ENCODE data around the gene KRTAP5-4.
"Not testable (repeated sequence)": the region's sequence is repeated elsewhere in the genome, so short reads cannot be mapped to it uniquely, and the experiment has no call there.

The KRTAP5-4 gene

DNA sequence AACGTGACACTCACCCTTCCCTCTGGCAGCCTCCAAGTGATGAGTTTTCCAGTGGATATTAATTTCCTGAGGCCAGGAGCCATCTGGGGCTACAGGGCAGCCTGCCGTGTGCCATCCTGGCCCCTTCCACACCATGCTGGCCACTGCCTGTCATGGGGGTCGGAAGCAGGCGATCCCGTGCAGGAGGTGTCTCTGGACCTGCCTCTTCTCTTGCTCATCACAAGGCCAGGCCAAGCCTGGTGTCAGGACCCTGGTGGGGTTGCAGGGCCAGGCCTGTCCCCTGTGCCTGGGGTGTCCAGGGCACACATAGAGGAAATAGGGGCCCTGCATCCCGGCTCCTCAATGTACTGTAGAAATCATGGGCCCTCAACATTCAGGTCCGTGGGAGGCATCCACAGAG, 17.2 kb downstream of the KRTAP5-4 start:
- H3K4me1 ChIP-seq (ENCODE audit: control insufficient read depth, insufficient read depth, low read length), result no peaks in the 10 kb centered on the region
- no peaks in the 10 kb centered on the region for H3K9me3 ChIP-seq (ENCODE audit: control insufficient read depth, low read length)
- no peak overlapping the region for H3K9ac ChIP-seq (ENCODE audit: low read length)
- H3K27me3 ChIP-seq (ENCODE audit: control insufficient read depth, insufficient read depth, low read length), result peaks cover 20% of the 10 kb centered on the region
- no peak overlapping the region for H3K4me3 ChIP-seq (ENCODE audit: low read length)
- no peaks in the 10 kb centered on the region for H3K36me3 ChIP-seq (ENCODE audit: control insufficient read depth, insufficient read depth, low read length)

DNA sequence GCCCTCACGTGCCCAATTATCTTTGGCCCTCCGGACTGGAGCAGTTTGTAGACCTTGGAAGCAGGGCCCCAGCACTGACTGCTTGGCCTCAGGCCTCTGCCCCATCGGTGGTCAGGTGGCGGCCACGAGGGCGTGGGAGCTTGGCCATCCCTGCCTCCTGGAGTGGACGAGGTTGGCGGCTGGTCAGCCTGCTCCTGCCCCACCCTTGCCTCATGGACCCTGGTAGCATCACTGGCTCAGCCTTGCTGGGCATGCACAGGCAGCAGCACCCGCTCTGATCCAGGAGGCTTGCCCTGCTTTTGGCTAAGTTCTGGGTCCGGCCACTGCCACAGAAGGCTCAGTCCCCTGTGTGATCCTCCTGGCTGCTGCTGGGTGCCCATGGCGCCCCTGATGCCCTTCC, 17.8 kb downstream of the KRTAP5-4 start:
- Histone ChIP-seq H3K27me3 (ENCODE audit: control insufficient read depth, insufficient read depth, low read length) (peaks cover 20% of the 10 kb centered on the region), H3K4me3 (ENCODE audit: low read length) (no peak overlapping the region), H3K9me3 (ENCODE audit: control insufficient read depth, low read length) (no peaks in the 10 kb centered on the region), H3K4me1 (ENCODE audit: control insufficient read depth, insufficient read depth, low read length) (no peaks in the 10 kb centered on the region), H3K36me3 (ENCODE audit: control insufficient read depth, insufficient read depth, low read length) (no peaks in the 10 kb centered on the region), H3K9ac (ENCODE audit: low read length) (no peak overlapping the region)

DNA sequence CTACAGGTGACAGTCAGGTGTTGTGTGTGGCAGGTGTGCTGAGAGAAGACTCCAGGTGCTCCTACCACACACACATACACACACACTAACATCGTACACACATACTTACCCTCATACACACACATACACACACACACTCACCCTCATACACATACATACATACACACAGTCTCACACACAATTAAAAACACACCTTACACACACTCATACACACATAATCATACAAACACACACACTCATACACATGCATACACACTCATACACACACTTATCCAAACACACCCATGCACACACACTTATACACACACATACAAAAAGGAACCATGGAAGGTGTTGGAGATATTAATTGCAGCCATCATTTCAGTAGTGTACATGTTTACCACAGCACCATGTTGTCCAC, 18.3 kb downstream of the KRTAP5-4 start:
- peaks cover 20% of the 10 kb centered on the region for H3K27me3 ChIP-seq (ENCODE audit: control insufficient read depth, insufficient read depth, low read length)
- H3K9ac ChIP-seq (ENCODE audit: low read length), result no peak overlapping the region
- no peak overlapping the region for H3K4me3 ChIP-seq (ENCODE audit: low read length)
- H3K36me3 ChIP-seq (ENCODE audit: control insufficient read depth, insufficient read depth, low read length), result no peaks in the 10 kb centered on the region
- H3K4me1 ChIP-seq (ENCODE audit: control insufficient read depth, insufficient read depth, low read length), result no peaks in the 10 kb centered on the region
- H3K9me3 ChIP-seq (ENCODE audit: control insufficient read depth, low read length), result no peaks in the 10 kb centered on the region

GRCh38 chr11:1601663-1602062, 20.3 kb downstream of the KRTAP5-4 start:
- H3K27me3 ChIP-seq (ENCODE audit: control insufficient read depth, insufficient read depth, low read length), result peaks cover 13% of the 10 kb centered on the region
- H3K9ac ChIP-seq (ENCODE audit: low read length); H3K36me3 ChIP-seq (ENCODE audit: control insufficient read depth, insufficient read depth, low read length); H3K4me1 ChIP-seq (ENCODE audit: control insufficient read depth, insufficient read depth, low read length); H3K4me3 ChIP-seq (ENCODE audit: low read length); H3K9me3 ChIP-seq (ENCODE audit: control insufficient read depth, low read length): not testable (repeated sequence)

- Histone ChIP-seq H3K9me3 (ENCODE audit: control insufficient read depth, low read length) (no peaks in the 10 kb centered on the region), H3K4me1 (ENCODE audit: control insufficient read depth, insufficient read depth, low read length) (no peaks in the 10 kb centered on the region), H3K4me3 (ENCODE audit: low read length) (no peak overlapping the region), H3K9ac (ENCODE audit: low read length) (no peak overlapping the region), H3K36me3 (ENCODE audit: control insufficient read depth, insufficient read depth, low read length) (no peaks in the 10 kb centered on the region), H3K27me3 (ENCODE audit: control insufficient read depth, insufficient read depth, low read length) (peaks cover 12% of the 10 kb centered on the region)
Observed at GRCh38 chr11:1600626-1601025, 21.3 kb downstream of the KRTAP5-4 start.

DNA sequence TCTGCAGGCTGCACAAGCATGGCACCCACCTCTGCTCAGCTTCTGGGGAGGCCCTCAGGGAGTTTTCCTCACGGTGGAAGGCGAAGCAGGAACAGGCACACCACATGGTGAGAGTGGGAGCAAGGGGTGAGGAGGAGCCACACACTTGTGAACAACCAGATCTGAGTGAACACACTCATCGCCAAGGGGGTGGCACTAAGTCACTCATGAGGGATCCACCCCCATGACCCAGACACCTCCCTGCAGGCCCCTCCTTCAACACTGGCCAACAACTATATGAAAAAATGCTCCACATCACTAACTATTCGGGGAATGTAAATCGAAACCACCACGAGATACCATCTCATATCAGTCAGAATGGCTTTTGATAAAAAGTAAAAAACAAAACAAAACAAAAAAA, 23.1 kb downstream of the KRTAP5-4 start:
- H3K36me3 ChIP-seq (ENCODE audit: control insufficient read depth, insufficient read depth, low read length), result no peaks in the 10 kb centered on the region
- H3K27me3 ChIP-seq (ENCODE audit: control insufficient read depth, insufficient read depth, low read length), result peaks cover 6% of the 10 kb centered on the region
- no peaks in the 10 kb centered on the region for H3K9me3 ChIP-seq (ENCODE audit: control insufficient read depth, low read length)
- no peak overlapping the region for H3K9ac ChIP-seq (ENCODE audit: low read length)
- H3K4me3 ChIP-seq (ENCODE audit: low read length), result no peak overlapping the region
- no peaks in the 10 kb centered on the region for H3K4me1 ChIP-seq (ENCODE audit: control insufficient read depth, insufficient read depth, low read length)

DNA sequence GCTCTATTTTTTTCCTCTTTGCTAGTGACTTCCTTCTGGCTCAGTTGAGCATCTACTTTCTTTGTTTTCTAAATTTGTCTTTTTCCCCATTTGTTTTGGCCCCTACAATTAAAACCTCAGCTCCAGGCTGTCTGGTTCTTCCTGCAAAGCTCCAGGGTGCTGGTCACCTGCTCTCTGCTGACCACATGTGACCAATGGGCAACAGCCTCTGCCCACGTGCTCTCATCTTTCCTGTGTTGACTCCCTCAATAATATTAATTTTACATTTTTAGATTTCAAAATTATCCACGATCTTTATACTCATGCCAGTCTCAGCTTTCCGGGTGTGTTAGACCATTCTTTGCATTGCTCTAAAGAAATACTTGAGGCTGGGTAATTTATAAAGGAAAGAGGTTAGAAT, 23.5 kb downstream of the KRTAP5-4 start:
- not testable (repeated sequence) for H3K9me3 ChIP-seq (ENCODE audit: control insufficient read depth, low read length); H3K27me3 ChIP-seq (ENCODE audit: control insufficient read depth, insufficient read depth, low read length); H3K36me3 ChIP-seq (ENCODE audit: control insufficient read depth, insufficient read depth, low read length); H3K9ac ChIP-seq (ENCODE audit: low read length); H3K4me3 ChIP-seq (ENCODE audit: low read length); H3K4me1 ChIP-seq (ENCODE audit: control insufficient read depth, insufficient read depth, low read length)

DNA sequence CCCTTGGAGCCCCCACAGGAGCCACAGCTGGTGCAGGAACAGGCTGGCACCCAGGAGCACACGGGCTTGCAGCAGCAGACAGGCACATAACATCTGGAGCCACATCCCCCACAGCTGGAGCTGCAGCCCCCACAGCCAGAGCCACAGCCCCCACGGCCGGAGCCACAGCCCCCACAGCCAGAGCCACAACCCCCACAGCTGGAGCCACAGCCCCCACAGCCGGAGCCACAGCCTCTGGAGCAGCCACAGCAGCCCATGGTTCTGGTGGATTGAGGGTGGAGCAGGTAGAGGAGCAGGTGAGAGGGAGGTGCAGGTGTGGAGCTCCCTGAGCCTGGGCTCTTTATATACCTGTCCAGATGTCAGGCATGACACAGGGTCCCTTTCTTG, 24.0 kb downstream of the KRTAP5-4 start, which contains the start of gene KRTAP5-2:
Gene KRTAP5-2 (minus strand): TSS at position 301 of the 387 bp plus-strand sequence. CDS start 44 bp downstream, at position 257.
- Histone ChIP-seq H3K27me3 (ENCODE audit: control insufficient read depth, insufficient read depth, low read length) (peaks cover 11% of the 10 kb centered on the region), H3K4me3 (ENCODE audit: low read length) (no peak within 1 kb of the TSS), H3K36me3 (ENCODE audit: control insufficient read depth, insufficient read depth, low read length) (no peaks in the 10 kb centered on the region), H3K9me3 (ENCODE audit: control insufficient read depth, low read length) (no peaks in the 10 kb centered on the region), H3K4me1 (ENCODE audit: control insufficient read depth, insufficient read depth, low read length) (no peaks in the 10 kb centered on the region), H3K9ac (ENCODE audit: low read length) (no peak within 1 kb of the TSS)

DNA sequence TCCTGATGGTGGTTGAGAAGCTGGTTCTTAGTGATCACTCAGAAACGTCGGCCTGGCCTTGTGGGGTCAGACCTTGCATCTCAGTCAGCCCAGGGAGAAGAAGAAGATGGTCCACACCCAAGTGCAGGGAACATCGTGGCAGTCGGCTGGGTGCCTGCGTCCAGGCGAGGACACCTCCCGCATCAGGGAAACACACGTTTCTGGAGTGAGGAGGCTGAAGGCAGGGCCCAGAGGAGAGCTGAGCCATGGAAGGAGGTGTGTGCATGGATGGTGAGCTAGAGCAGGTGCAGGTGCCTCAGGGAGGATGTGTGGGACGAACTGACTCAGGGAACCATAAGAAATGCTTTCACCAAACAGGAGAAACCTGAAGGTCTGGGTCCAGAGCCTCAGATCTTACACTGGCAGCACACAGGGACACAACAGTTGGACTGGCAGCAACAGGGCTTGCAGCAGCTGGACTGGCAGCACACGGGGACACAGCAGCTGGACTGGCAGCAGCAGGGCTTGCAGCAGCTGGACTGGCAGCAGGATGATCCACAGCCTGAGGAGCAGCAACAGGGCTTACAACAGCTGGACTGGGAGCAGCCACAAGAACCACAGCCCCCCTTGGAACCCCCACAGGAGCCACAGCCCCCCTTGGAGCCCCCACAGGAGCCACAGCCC, 24.5 kb downstream of the KRTAP5-4 start:
- Histone ChIP-seq H3K9me3 (ENCODE audit: control insufficient read depth, low read length) (no peaks in the 10 kb centered on the region), H3K4me1 (ENCODE audit: control insufficient read depth, insufficient read depth, low read length) (no peaks in the 10 kb centered on the region), H3K9ac (ENCODE audit: low read length) (no peak overlapping the region), H3K27me3 (ENCODE audit: control insufficient read depth, insufficient read depth, low read length) (peaks cover 11% of the 10 kb centered on the region), H3K36me3 (ENCODE audit: control insufficient read depth, insufficient read depth, low read length) (no peaks in the 10 kb centered on the region), H3K4me3 (ENCODE audit: low read length) (no peak overlapping the region)

GRCh38 chr11:1596576-1597121, 25.3 kb downstream of the KRTAP5-4 start:
- not testable (repeated sequence) for H3K4me1 ChIP-seq (ENCODE audit: control insufficient read depth, insufficient read depth, low read length); H3K9ac ChIP-seq (ENCODE audit: low read length); H3K36me3 ChIP-seq (ENCODE audit: control insufficient read depth, insufficient read depth, low read length); H3K4me3 ChIP-seq (ENCODE audit: low read length); H3K9me3 ChIP-seq (ENCODE audit: control insufficient read depth, low read length)
- H3K27me3 ChIP-seq (ENCODE audit: control insufficient read depth, insufficient read depth, low read length), result peaks cover 11% of the 10 kb centered on the region

- not testable (repeated sequence) for H3K9ac ChIP-seq (ENCODE audit: low read length); H3K36me3 ChIP-seq (ENCODE audit: control insufficient read depth, insufficient read depth, low read length); H3K4me1 ChIP-seq (ENCODE audit: control insufficient read depth, insufficient read depth, low read length); H3K4me3 ChIP-seq (ENCODE audit: low read length); H3K9me3 ChIP-seq (ENCODE audit: control insufficient read depth, low read length)
- peaks cover 11% of the 10 kb centered on the region for H3K27me3 ChIP-seq (ENCODE audit: control insufficient read depth, insufficient read depth, low read length)
Observed at GRCh38 chr11:1595994-1596575, 25.9 kb downstream of the KRTAP5-4 start.

DNA sequence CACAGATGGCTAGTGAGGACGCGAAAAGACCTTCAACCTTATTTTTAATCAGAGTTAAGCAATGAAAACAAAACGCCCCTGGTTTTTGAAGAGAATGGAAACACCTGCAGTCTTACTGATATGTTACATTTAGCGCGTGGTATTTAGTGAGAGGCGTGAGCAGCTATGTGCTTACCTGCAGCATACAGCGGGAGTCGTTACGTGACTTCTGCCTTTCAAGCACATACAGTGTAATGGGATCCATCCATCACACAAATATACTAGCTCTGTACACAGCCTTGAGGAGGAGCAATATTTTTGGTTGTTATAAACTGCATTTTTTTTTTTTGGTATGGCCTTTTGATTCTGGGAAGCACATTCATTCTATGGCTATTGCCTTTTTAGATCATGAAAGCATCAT, 29.3 kb downstream of the KRTAP5-4 start:
- Histone ChIP-seq H3K9ac (ENCODE audit: low read length) (no peak overlapping the region), H3K9me3 (ENCODE audit: control insufficient read depth, low read length) (no peaks in the 10 kb centered on the region), H3K4me1 (ENCODE audit: control insufficient read depth, insufficient read depth, low read length) (peaks cover 3% of the 10 kb centered on the region), H3K36me3 (ENCODE audit: control insufficient read depth, insufficient read depth, low read length) (no peaks in the 10 kb centered on the region), H3K27me3 (ENCODE audit: control insufficient read depth, insufficient read depth, low read length) (peaks cover 11% of the 10 kb centered on the region), H3K4me3 (ENCODE audit: low read length) (no peak overlapping the region)

Data from mucosa of stomach (tissue), 1 donor.